Endothelial cell of umbilical vein (primary cell): Measurements from ENCODE around the gene ZNF182. TPM values are rescaled to one million over a fixed set of nuclear protein-coding genes. Genes with fewer than 3 reads are reported as not detected.

ENCODE experiments used
- BruUV-seq: library from RNA; stranded (reverse); fragments of 400-500 nt; replicated peaks from 2 replicates; lab custom pipeline; 2021; lab: Mats Ljungman, UMichigan
- CTCF ChIA-PET: fragments of 300-600, 350-600 bp; sonication (Branson Sonifier 250); formaldehyde crosslinking; loops from one replicate; lab custom pipeline; 2021; ENCODE audit warnings: antibody characterized with exemption, inconsistent platforms; lab: Charles Lee
- POLR2A ChIA-PET: fragments of 300-600, 350-600 bp; sonication (Branson Sonifier 250); formaldehyde crosslinking; loops from one replicate; lab custom pipeline; 2021; ENCODE audit warnings: antibody characterized with exemption, inconsistent platforms; lab: Charles Lee
- DNase-seq: peaks from one replicate; pipeline ENCODE4 v3.0.0-alpha.2; 2011; ENCODE audit warnings: low read depth, low spot score
- FAIRE-seq: peaks from 2 replicates; lab custom pipeline; 2011; peaks lifted over from hg19 to GRCh38; lab: Jason Lieb, UNC
- H2AFZ ChIP-seq: 2 replicates; pipeline ENCODE4 v1.6.0; 2012; ENCODE audit warnings: low read depth, low read length, control low read depth, inconsistent platforms
- H3K27ac ChIP-seq: 2 replicates; pipeline ENCODE4 v1.5.1; 2011; ENCODE audit warnings: low read depth, mild to moderate bottlenecking, control low read depth, low read length, moderate library complexity; ENCODE audit not compliant: insufficient read depth
- H3K27me3 ChIP-seq, 2 experiments: 2 replicates each; pipeline versions ENCODE4 v1.6.0 to v1.6.1; 2011; ENCODE audit warnings: low read length in 2 of 2, mixed read lengths in 1 of 2; ENCODE audit not compliant: control insufficient read depth in 2 of 2, insufficient read depth in 2 of 2
- H3K36me3 ChIP-seq, 2 experiments: 2 replicates in 1 of 2; 3 replicates in 1 of 2; pipeline ENCODE4 v1.5.1; 2011; ENCODE audit warnings: low read length in 2 of 2, mild to moderate bottlenecking in 1 of 2, moderate library complexity in 1 of 2; ENCODE audit not compliant: control insufficient read depth in 2 of 2, insufficient read depth in 2 of 2; ENCODE audit errors: extremely low read depth in 1 of 2
- H3K4me1 ChIP-seq: 3 replicates; pipeline ENCODE4 v1.5.1; 2011; ENCODE audit warnings: mild to moderate bottlenecking, low read length; ENCODE audit not compliant: control insufficient read depth, insufficient read depth; ENCODE audit errors: extremely low read depth
- H3K4me2 ChIP-seq: 2 replicates; pipeline ENCODE4 v1.6.1; 2011; ENCODE audit warnings: low read length, control low read depth, mixed read lengths; ENCODE audit not compliant: insufficient read depth
- H3K4me3 ChIP-seq, 3 experiments: fragments of 200-600 bp in 1 of 3; sonication (generic), shearing (Covaris generic) in 1 of 3; replicated peaks in 1 of 3; 2 replicates each; pipeline ENCODE4 v1.5.1; 2011 to 2016; ENCODE audit warnings: control low read depth in 3 of 3, low read length in 3 of 3, mild to moderate bottlenecking in 2 of 3, inconsistent platforms in 1 of 3, low read depth in 1 of 3, moderate library complexity in 1 of 3; ENCODE audit not compliant: insufficient read depth in 1 of 3
- H3K79me2 ChIP-seq: 2 replicates; pipeline ENCODE4 v1.6.0; 2012; ENCODE audit warnings: low read length, inconsistent platforms; ENCODE audit not compliant: control insufficient read depth, insufficient read depth
- H3K9ac ChIP-seq: replicated peaks from 2 replicates; pipeline ENCODE3; 2011; ENCODE audit warnings: low read length, control low read depth; ENCODE audit not compliant: insufficient read depth; ENCODE audit errors: extremely low read depth
- H3K9me1 ChIP-seq: replicated peaks from 3 replicates; pipeline ENCODE4 v1.6.0; 2011; ENCODE audit warnings: mild to moderate bottlenecking, low read length; ENCODE audit not compliant: control insufficient read depth, insufficient read depth; ENCODE audit errors: extremely low read depth
- H3K9me3 ChIP-seq: replicated peaks from 2 replicates; pipeline ENCODE4 v1.5.1; 2012; ENCODE audit warnings: low read length, inconsistent platforms; ENCODE audit not compliant: control insufficient read depth, insufficient read depth
- H4K20me1 ChIP-seq: replicated peaks from 2 replicates; pipeline ENCODE3; 2011; ENCODE audit warnings: mild to moderate bottlenecking, low read length; ENCODE audit not compliant: control insufficient read depth, insufficient read depth; ENCODE audit errors: extremely low read depth
- EZH2 ChIP-seq: IDR thresholded peaks from 2 replicates; pipeline ENCODE4 v1.6.1; 2012; ENCODE audit warnings: borderline replicate concordance, low read depth, mild to moderate bottlenecking, moderate library complexity, low read length, inconsistent platforms; ENCODE audit not compliant: severe bottlenecking
- FOS ChIP-seq: IDR thresholded peaks from 2 replicates; pipeline ENCODE4 v1.6.1; 2011; ENCODE audit warnings: mild to moderate bottlenecking, low read length, moderate library complexity, borderline replicate concordance; ENCODE audit not compliant: insufficient read depth
- GATA2 ChIP-seq: IDR thresholded peaks from 2 replicates; pipeline ENCODE4 v1.7.0; 2011; ENCODE audit warnings: low read depth, mild to moderate bottlenecking, moderate library complexity, mixed read lengths, low read length; ENCODE audit not compliant: insufficient read length, insufficient read depth
- JUN ChIP-seq: IDR thresholded peaks from 2 replicates; pipeline ENCODE4 v1.6.1; 2011; ENCODE audit warnings: borderline replicate concordance, low read depth; ENCODE audit not compliant: insufficient read length, insufficient read depth
- MYC ChIP-seq: IDR thresholded peaks from one replicate; pipeline ENCODE4 v1.6.1; 2011; ENCODE audit warnings: mild to moderate bottlenecking, low read depth, low read length
- POLR2A ChIP-seq: IDR thresholded peaks from 2 replicates; pipeline ENCODE4 v1.6.1; 2012; ENCODE audit warnings: low read depth, mild to moderate bottlenecking, control low read depth, low read length
- POLR2AphosphoS5 ChIP-seq: IDR thresholded peaks from 2 replicates; pipeline ENCODE4 v1.6.1; 2012; ENCODE audit warnings: low read depth, mild to moderate bottlenecking, control low read depth, low read length, moderate library complexity; ENCODE audit not compliant: insufficient read depth
- dilution Hi-C: fragments of 300-500 bp; cut with MboI; formaldehyde crosslinking; loops from one replicate; pipeline ENCODE4 v1.15.0; 2019; ENCODE audit warnings: low sequenced_read_pairs; ENCODE audit not compliant: extremely low pct_ligation_motif_present
- intact Hi-C: fragments of 100-400 bp; cut with micrococcal nuclease; formaldehyde crosslinking; loops from one replicate; pipeline ENCODE4 v1.10.0; 2022
- polyA plus RNA-seq, 4 experiments: library from polyadenylated mRNA; depleted of rRNA in 3 of 4; stranded (reverse) in 3 of 4; unstranded in 1 of 4; fragments of >200 nt; gene quantifications; 2 replicates each; pipeline versions ENCODE4 v1.2.1 to v1.2.3, GENCODE V29; 2011 to 2012; ENCODE audit warnings: missing spikeins in 1 of 4
- total RNA-seq: library from RNA; stranded (reverse); gene quantifications from 2 replicates; pipeline ENCODE4 v1.2.3, GENCODE V29; 2021
- TF ChIP-seq, protein P1 (sequence below): IDR thresholded peaks from 2 replicates; pipeline ENCODE4 v1.6.1; 2011; ENCODE audit not compliant: insufficient read depth, insufficient read length
- TF ChIP-seq, protein P2 (sequence below), 2 donors: IDR thresholded peaks; 1 replicate in 1 of 2; 2 replicates in 1 of 2; pipeline ENCODE4 v1.5.1; 2011; ENCODE audit warnings: low read length in 2 of 2, mild to moderate bottlenecking in 2 of 2, moderate library complexity in 2 of 2, control low read depth in 1 of 2, inconsistent platforms in 1 of 2, low read depth in 1 of 2; ENCODE audit not compliant: insufficient read depth in 1 of 2; ENCODE audit errors: extremely low read depth in 1 of 2

ZNF182 gene
- total and polyA plus RNA-seq, 2 donors (not counting 3 experiments of a cell fraction or from before 2014, with no cell fraction given), result 0.90 to 3.9 TPM

DNA sequence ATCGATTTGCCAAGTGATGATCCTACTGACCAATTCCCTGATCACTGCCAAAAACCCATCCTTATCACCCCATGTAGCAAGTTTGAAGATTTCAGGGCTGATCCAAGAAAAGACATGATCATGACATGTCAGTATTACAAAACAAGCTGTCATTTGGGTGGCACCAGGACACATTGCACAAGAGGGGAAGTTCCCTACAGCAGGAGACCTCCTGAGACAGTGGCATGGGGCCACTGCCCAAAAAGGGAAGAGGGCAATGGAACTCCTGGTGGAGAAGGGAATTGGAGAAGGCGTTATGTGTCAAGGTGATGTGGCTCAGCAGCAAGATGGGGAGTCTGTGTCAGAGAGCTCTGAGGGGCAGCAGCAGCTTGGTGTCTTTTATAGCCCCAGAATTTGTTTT lies 43.4 kb downstream of the ZNF182 start:
- H4K20me1 ChIP-seq, result no peaks in the 10 kb centered on the region
- no peak overlapping the region for H3K27ac ChIP-seq
- intact Hi-C loops (no loop called here), dilution Hi-C loops (no loop called here)
- ChIA-PET CTCF (no interaction called here), POLR2A (no interaction called here)
- H3K27me3 ChIP-seq, result no peaks in the 10 kb centered on the region
- no peak overlapping the region for H3K4me3 ChIP-seq
- no peaks in the 10 kb centered on the region for H3K9me3 ChIP-seq
- H3K79me2 ChIP-seq, result no peaks in the 10 kb centered on the region
- BruUV-seq, result no TSS peak
- DNase-seq (no peak), FAIRE-seq (no peak)
- H2AFZ ChIP-seq, result no peak overlapping the region
- H3K36me3 ChIP-seq, result no peaks in the 10 kb centered on the region
- no peak overlapping the region for H3K4me2 ChIP-seq
- no peak overlapping the region for H3K9ac ChIP-seq
- H3K9me1 ChIP-seq, result no peaks in the 10 kb centered on the region
- H3K4me1 ChIP-seq, result no peaks in the 10 kb centered on the region
- no peak for TF ChIP-seq POLR2A
- no peak for TF ChIP-seq POLR2AphosphoS5
- no peak for TF ChIP-seq GATA2
- TF ChIP-seq JUN, result no peak
- TF ChIP-seq EZH2, result no peak
- no peak for TF ChIP-seq FOS
- TF ChIP-seq MYC, result no peak
- TF ChIP-seq, protein P1, sequence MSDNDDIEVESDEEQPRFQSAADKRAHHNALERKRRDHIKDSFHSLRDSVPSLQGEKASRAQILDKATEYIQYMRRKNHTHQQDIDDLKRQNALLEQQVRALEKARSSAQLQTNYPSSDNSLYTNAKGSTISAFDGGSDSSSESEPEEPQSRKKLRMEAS, result no peak
- TF ChIP-seq, protein P2, sequence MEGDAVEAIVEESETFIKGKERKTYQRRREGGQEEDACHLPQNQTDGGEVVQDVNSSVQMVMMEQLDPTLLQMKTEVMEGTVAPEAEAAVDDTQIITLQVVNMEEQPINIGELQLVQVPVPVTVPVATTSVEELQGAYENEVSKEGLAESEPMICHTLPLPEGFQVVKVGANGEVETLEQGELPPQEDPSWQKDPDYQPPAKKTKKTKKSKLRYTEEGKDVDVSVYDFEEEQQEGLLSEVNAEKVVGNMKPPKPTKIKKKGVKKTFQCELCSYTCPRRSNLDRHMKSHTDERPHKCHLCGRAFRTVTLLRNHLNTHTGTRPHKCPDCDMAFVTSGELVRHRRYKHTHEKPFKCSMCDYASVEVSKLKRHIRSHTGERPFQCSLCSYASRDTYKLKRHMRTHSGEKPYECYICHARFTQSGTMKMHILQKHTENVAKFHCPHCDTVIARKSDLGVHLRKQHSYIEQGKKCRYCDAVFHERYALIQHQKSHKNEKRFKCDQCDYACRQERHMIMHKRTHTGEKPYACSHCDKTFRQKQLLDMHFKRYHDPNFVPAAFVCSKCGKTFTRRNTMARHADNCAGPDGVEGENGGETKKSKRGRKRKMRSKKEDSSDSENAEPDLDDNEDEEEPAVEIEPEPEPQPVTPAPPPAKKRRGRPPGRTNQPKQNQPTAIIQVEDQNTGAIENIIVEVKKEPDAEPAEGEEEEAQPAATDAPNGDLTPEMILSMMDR (IDR thresholded peaks at IDR 0.05; ENCODE audit: extremely low read depth in 1 of 2, insufficient read depth in 1 of 2, low read depth in 1 of 2, low read length in 2 of 2), result no peak
